HG03457 (cell line): ENCODE measurements around the gene FKBP6.
"Not testable (repeated sequence)": the region's sequence is repeated elsewhere in the genome, so short reads cannot be mapped to it uniquely, and the experiment has no call there.

Source experiments
- ATAC-seq: cut with Tn5 transposase; IDR thresholded peaks from one replicate; pipeline ENCODE4 v1.9.1; 2021; ENCODE audit warnings: moderate number of reproducible peaks; ENCODE audit not compliant: unreplicated experiment

FKBP6 gene

DNA sequence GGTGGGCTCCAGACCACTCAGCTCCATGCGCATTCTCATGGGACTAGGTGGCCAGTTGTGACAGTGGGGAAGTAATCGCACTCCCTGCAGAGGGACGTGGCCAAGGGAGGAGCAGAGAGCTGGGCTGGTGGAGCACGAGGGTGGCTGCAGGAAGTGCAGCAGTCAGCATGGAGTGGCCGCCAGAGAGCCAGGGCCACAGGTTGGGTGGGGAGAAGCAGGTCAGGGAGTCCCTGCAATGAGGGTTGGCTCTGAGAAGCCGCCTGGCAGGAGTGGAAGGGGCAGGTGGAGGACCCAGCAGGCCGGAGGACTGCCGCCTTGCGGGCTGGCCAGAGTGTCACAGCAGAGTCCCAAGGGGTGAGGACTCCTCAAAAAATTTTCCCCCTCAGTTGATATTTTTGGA is 26.2 kb downstream of the FKBP6 start:
- no peak for ATAC-seq

DNA sequence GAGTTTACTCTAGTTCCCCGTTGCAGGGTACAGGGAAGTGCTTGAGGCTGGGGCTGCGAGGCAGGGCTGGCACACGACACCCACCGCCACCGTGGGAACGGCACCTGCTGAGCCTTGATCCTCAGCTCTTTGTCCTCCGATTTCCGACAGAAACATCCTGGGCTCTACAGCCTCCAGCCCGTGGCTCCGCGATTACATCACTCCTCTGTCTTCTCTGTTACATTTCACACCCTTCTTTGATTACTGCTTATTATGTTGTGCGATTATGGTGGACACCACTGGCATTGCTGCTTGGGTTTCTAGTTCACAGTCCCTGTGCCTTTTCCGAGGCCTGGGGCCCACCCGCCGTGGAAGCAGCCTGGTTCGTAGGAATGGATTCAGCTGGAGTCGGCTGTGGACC is 26.9 kb downstream of the FKBP6 start:
- no peak for ATAC-seq

DNA sequence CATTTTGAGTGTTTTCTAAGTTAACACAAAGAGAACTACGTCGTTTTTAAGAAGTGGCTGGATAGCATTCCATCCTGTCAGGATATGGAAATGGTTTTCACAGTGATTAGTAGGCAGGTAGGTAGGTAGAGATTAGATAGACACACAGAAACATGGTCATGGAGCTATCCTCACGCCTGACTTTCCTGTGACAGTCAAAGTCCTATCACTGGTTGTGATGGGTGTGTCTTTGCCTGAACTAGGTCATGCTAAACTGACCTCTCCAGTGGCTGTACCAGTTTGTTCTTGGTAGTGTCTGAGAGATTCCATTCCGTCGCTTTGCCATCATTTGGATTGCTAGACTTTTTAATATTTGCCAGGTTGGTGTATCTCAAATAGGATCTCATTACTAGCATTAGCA is 28.2 kb downstream of the FKBP6 start:
- ATAC-seq = no peak

DNA sequence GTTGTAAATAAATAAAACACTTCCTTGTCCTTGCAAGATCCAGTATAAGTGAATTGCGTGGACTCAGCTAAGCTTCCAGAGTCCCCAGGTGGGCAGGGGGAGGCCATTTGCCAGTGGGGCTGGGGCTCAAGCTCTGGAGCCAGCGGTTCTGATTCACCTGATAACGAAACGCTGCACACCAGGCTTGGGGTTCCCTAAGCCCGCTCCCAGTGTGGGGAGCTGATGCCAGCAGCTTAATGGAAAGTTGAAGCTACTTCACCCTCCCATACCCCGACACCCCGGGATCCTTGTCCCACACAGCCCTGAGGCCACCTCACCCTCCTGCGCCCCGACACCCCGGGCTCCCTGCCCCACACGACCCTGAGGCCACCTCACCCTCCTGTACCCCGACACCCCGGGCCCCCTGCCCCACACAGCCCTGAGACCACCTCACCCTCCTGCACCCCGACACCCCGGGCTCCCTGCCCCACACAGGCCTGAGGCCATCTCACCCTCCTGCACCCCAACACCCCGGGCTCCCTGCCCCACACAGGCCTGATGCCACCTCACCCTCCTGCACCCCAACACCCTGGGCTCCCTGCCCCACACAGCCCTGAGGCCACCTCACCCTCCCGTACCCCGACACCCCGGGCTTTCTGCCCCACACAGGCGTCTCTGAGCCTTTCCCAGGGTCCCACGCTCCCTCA is 30.8 kb downstream of the FKBP6 start:
- no peak for ATAC-seq

DNA sequence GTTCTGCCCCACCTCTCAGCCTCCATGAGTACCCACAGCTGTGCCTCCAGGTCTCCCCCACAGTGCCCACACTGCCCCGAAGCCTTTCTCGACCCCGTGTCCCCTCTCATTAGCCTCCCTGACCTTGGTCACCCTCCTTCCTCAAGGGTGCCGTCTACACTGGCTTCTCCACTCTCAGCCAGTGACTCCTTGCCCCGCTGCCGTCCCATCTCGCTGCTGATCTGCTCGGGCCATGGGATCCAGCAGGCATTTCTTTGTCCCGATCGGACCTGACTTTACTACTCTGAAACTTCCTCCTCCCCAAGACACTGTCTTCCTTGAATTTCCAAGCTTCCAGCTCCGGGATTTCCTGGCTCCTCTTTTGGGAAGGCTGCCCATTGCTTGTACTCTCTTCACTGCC is 31.3 kb downstream of the FKBP6 start:
- ATAC-seq = no peak

DNA sequence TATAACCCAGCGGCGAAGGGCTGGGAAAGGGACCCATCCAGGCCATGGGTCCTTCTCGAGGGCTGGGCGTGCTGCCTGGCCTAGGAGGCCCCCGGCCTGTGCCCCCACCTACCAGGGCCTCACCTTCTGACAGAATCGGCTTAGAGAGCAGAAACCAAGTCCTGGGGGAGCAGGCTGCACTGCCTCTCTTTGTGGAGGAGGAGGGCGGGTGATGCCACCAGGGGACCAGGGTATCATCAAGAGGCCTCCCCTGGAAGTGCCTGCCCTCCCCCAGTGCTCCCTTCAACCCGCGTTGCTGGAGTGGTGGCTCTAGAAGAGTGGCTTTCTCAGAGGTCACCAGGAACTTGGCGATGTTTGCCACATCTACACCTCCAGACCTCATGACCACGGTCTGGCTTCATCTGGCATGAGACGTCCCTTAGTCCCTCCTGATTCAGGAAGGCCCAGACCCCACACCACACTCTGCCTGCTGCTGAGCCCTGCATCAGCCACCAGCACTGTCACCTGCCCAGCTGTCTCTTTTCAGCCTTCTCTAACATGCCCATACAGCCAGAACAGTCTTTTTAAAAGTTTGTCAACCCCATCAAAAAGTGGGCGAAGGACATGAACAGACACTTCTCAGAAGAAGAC is 31.9 kb downstream of the FKBP6 start:
- ATAC-seq = no peak

DNA sequence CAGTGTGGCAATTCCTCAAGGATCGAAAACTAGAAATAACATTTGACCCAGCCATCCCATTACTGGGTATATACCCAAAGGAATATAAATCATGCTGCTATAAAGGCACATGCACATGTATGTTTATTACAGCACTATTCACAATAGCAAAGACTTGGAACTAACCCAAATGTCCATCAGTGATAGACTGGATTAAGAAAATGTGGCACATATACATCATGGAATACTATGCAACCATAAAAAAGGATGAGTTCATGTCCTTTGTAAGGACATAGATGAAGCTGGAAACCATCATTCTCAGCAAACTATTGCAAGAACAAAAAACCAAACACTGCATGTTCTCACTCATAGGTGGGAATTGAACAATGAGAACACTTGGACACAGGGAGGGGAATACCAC is 32.6 kb downstream of the FKBP6 start:
- ATAC-seq = not testable (repeated sequence)

DNA sequence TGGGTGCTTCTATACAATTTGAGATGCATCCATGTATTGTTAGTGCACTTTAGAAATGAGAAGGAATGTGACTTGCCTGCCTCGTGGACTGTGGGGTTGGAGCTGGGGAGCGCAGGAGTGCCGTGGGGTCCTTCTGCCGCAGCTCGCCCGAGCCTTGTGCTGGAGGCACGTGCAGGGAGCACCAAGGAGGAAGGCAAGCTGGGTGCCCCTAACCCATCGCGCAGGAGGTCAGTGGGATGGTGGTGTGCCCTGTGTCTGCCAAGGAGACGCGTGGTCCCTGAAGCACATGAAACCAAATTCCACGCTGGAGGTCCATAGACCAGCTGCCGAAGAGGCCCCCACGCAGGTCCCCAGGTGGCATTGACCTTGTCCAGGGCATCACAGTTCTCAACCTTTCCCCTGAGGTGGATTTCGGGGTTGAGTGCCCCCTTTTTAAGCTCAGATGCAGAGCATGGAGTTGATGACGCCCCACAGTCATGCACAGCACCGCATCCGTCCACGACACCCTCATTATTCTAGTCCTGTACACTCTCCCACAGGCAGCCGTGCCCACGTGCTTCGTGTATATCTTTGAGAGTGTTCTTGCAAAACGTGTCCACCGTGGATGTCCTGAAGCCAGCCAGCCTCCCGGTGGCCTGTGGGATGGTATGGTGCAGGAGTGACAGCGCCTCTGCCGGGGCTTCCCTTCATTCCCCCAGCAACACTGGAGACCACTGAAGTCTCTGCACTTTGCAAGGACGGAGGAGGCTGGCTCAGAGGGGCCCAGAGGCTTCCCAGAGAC is 35.5 kb downstream of the FKBP6 start:
- ATAC-seq = no peak

DNA sequence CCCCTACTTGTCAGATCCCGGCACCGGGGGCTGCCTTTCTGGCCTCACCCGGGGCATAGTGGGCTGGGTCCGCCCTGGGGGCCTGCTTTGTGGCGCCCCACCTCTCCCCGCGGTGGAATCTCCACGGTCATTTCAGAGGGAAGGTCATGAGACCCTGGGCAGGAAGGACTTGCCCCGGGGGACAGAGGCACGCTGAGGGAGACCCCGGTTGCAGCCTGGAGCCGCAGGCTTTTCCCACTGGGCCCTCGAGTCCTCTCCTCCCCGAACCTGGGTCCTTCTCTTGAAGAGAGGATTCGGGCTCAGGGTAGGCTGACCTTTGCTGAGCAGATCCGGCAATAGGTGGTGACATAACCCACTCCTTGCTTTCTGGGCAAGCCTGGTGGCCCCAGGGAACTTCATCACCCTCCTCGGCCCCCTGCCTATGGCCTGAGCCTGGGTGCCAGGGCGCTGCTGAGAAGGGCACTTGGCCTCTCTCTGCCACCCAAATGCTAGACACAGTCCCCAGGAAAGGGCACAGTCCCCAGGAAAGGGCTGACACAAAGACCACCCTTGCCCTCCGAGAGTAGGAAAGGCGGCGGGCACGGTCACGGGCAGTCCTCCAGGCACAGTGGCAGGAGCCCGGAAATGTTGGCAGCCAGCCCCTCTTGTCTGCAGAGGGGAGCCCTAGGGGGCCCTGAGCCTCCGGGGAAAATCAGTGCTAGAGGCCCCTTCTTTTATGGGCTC is 36.2 kb downstream of the FKBP6 start:
- no peak for ATAC-seq

DNA sequence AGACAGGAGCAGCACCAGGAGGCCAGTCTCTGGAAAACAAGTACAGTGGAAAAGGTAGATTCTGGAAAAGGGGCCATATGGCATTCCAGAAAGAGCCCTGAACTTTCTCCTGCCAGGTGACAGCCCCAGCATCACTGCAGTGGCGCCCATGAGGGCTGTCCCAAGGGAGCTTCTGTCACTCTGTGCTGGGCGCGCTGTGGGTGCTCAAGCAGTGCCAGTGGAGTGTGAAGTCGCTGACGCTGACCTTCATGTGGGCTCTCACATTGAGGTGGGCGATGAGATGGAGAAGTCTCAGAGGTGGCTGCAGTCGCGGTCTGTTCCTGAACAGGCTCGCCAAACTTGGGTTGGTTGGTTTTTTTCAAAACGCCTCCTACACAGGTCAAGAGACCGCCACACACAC is 38.2 kb downstream of the FKBP6 start:
- no peak for ATAC-seq

DNA sequence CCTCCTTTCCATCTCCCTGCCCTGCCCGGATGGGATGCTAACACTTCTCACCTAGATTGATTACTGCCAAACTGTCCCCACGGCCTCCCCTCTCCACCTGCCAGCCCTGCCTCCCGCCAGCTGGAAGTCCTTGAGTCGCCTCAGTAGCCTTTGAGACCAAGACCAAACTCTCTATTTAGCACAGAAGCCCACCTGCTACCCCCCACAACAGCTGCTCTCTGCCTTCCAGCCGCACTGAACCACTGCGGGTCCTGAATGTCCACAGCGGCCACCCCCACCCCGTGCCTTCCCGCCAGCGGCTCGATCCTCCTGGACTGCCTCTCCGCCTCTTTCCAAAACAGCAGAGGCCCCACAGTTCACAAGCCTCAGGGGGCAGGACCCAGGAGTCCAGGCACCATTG is 39.0 kb downstream of the FKBP6 start:
- no peak for ATAC-seq

DNA sequence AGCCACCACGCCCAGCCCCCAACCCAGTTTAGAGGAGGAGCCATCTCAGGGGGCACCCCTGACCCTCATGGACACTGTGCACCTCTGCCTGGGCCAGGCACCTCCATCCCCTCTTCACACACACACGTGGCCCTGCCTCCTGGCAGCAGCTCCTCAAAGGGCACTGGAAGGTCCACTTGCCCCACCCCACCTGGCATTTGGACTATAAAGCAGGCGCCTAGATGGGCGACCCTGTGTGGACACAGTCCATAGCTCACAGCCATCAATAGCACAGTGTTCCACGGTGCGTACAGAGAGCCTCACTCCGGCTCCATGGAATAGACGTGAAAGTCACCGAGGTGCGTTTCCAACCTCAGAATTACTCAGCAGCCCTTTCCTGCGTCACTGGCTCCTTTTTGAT is 41.0 kb downstream of the FKBP6 start:
- no peak for ATAC-seq

DNA sequence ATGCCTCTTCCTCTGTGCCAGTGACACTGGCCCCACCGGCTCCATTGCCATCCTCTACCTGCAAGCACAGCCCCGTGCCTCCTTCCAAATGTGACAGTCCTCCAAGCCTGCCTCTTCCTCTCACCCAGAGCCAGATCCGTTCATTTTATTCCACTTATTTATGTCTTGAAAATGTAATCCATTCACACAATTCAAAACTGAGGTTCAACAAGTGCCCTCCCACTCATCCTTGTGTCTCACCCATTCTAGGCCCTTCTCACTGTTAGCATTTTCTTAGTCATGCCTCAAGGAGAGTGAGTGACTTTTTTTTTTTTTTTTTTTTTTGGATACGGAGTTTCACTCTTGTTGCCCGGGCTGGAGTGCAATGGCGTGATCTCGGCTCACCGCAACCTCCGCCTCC is 41.7 kb downstream of the FKBP6 start:
- ATAC-seq = no peak

DNA sequence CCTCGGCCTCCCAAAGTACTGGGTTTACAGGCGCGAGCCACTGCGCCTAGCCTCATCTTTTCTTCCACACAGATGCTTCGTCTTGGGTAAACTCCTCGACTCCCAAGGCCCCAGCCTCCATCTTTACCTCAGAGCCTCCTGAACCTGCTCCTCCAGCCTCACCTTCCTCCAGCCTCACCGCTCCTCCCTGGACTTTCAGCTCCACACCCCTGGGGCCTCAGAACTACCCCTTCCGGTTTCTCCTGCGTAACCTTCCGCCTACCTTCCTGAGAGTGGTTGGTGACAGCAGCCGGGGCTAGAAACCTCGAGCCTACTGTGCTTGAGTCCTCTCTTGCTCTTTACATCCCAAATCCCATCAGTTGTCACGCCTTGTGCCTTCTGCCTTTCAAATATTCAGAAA is 45.8 kb downstream of the FKBP6 start:
- ATAC-seq = no peak

DNA sequence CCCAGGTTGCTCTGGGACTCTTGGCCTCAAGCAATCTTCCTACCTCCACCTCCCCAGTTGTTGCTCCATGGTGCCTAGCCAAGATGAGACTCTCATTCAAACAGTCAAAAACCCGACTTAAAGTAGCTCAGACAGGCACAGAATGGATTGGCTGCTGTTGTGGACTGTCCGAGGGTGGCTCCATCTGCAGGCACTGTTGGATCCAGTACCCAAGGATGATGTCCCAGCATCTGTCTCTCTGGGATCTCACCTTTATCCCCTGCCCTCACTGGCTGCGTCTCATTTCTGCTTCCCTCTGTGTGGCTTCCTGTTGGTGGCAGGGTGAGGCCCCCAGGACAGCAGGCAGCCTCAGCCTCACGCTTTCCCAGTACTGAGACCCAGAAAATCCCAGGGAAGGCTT is 48.3 kb downstream of the FKBP6 start:
- ATAC-seq = not testable (repeated sequence)

DNA sequence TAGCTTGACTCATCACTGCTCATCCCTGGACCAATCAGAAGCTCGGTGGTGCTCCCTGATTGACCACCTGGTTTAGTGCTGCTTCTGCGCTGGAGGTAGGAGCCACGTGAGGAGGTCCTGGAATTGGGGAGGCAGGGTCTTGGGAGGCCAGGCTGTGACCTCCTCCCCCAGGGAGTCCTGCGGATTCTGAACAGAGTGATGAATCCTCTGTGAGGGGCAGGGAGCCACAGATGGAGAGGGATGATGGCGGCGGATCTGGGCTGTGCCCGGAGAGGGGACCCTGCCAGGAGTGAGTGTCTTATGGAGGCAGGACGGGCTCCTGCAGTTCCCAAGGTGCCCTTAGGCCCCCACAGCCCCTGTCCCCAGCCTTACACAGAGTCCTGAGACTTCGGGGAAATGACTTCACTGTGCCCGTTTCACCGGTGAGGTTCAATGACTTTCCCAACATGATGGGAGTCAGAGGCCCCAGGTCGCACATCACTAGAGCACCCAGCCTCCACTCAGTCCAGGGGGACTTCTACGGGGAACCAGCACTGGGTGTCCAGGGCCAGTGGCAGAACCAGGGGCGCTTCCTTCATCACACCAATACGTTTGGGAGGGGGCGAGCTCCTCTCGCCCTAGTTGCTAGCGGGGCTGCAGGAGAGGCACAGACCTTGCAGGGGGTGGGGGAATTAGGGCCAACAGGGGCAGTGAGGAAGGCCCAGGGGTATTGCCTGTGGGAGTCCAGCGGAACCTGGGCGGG is 48.9 kb downstream of the FKBP6 start:
- no peak for ATAC-seq

DNA sequence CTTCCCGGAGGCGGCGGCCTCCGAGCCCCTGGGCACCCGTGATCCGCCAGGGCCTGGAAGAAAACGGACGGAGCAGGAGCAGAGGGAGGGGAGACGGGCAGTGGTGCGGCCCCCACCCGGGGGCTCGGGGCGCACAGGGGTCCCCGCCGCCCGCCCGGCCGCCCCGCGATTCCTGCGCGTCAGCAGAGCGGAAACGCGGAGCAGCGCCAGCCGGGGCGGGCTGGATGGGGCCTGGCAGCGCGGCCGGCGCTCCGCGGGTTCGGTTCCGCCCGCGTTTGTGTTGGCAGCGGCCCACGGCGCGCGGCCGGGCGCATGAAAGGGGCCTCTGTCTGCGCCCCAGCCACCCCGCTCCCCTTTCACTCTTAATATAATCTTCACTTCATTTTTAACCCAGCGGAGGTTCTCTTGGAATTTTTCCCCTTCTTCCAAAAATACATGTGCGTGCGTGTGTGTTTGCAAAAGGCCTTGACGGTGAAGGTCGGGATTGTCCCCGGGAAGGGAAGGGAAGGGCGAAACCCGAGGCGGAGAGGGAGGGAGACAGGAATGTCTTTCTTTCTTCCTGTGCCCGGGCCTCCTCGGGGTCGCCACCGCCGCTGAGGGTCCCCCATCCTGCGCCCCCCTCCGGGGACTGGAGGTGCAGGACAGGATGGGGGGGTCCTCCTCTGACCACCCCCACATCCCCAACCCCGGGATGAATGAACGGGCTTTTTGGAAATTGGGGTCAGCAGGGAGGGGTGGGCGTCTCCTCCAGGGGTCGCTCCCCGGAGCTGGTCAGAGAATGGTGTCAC is 49.6 kb downstream of the FKBP6 start:
- ATAC-seq = not testable (repeated sequence)

DNA sequence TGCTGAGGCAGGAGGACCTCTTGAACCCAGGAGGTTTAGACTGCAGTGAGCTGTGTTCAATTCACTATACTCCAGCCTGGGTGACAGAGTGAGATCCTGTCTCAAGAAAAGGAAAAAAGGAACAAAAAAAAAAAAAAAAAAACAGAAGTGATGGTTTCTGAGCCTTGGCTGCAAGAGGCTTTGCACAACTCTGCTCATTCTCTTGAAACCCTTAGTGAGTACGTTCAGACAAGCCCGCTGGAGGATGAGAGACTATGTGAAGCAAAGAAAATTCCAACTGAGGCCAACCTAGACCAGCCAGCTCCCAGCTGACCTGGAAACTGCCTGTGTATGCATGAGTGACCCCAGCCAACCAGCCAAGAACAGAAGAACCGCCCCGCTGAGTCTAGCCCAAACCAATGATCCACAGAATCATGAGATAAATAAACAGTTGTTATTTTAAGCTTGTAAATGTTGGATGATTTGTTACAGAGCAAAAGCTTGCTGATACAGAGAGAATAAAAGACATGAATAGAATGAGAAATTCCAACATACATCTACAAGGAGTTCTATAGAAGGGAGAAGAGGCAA is 55.1 kb downstream of the FKBP6 start:
- ATAC-seq = no peak

DNA sequence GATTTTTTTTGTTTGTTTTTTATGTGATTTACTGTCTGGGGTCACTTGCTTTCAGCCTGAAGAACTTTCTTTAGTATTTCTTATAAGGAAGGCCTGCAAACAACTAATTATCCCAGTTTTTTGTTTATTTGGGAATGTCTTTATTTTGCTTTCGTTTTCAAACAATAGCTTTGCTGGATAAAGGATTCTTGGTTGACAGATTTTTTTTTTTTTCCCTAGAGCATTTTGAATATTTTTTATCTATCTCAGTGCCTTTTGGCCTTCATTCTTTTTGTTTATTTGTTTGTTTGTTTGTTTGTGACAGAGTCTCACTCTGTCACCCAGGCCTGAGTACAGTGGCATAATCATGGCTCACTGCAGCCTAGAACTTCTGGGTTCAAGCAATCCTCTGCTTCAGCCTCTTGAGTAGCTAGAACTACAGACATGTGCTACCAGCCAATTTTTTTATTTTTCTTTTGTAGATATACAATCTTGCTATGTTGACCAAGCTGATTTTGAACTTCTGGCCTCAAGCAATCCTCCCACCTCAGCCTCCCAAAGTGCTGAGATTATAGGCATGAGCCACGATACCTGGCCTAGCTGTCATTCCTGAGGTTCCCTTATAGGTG is 59.4 kb downstream of the FKBP6 start:
- no peak for ATAC-seq
